IPS-15b (cell line): Measurements from ENCODE around the gene ZNF212.

Experiments used
- H3K27me3 ChIP-seq: one replicate; pipeline ENCODE4 v1.6.1; 2013; ENCODE audit warnings: low read length; ENCODE audit not compliant: control insufficient read depth, insufficient read depth
- H3K36me3 ChIP-seq: one replicate; pipeline ENCODE4 v1.6.1; 2013; ENCODE audit warnings: low read length; ENCODE audit not compliant: control insufficient read depth, insufficient read depth
- H3K4me1 ChIP-seq: one replicate; pipeline ENCODE4 v1.6.1; 2013; ENCODE audit warnings: mild to moderate bottlenecking, low read length; ENCODE audit not compliant: control insufficient read depth, insufficient read depth
- H3K4me3 ChIP-seq: one replicate; pipeline ENCODE4 v1.5.1; 2013; ENCODE audit warnings: low read depth, low read length
- H3K9ac ChIP-seq: one replicate; pipeline ENCODE4 v1.6.1; 2013; ENCODE audit warnings: low read depth, mild to moderate bottlenecking, low read length
- H3K9me3 ChIP-seq: one replicate; pipeline ENCODE4 v1.6.1; 2013; ENCODE audit warnings: mild to moderate bottlenecking, low read length; ENCODE audit not compliant: control insufficient read depth, insufficient read depth

Gene ZNF212

GRCh38 chr7:149292462-149292823, 53.0 kb downstream of the ZNF212 start:
- Histone ChIP-seq H3K4me3 (no peak overlapping the region), H3K4me1 (no peaks in the 10 kb centered on the region), H3K9ac (no peak overlapping the region), H3K27me3 (no peaks in the 10 kb centered on the region), H3K36me3 (peaks cover 2% of the 10 kb centered on the region), H3K9me3 (no peaks in the 10 kb centered on the region)

GRCh38 chr7:149293338-149293737, 53.9 kb downstream of the ZNF212 start:
- H3K9ac ChIP-seq = no peak overlapping the region
- no peak overlapping the region for H3K4me3 ChIP-seq
- no peaks in the 10 kb centered on the region for H3K9me3 ChIP-seq
- H3K36me3 ChIP-seq = no peaks in the 10 kb centered on the region
- no peaks in the 10 kb centered on the region for H3K4me1 ChIP-seq
- no peaks in the 10 kb centered on the region for H3K27me3 ChIP-seq

- Histone ChIP-seq H3K4me1 (no peaks in the 10 kb centered on the region), H3K9ac (no peak overlapping the region), H3K27me3 (no peaks in the 10 kb centered on the region), H3K36me3 (no peaks in the 10 kb centered on the region), H3K9me3 (peaks cover 3% of the 10 kb centered on the region), H3K4me3 (no peak overlapping the region)
Measured at GRCh38 chr7:149293946-149294633, 54.6 kb downstream of the ZNF212 start.

- no peak overlapping the region for H3K4me3 ChIP-seq
- no peaks in the 10 kb centered on the region for H3K4me1 ChIP-seq
- H3K9me3 ChIP-seq = peaks cover 3% of the 10 kb centered on the region
- H3K36me3 ChIP-seq = no peaks in the 10 kb centered on the region
- no peaks in the 10 kb centered on the region for H3K27me3 ChIP-seq
- no peak overlapping the region for H3K9ac ChIP-seq
Measured at GRCh38 chr7:149294634-149295480, 55.4 kb downstream of the ZNF212 start.

GRCh38 chr7:149295481-149295850, 56.0 kb downstream of the ZNF212 start:
- H3K9me3 ChIP-seq = peaks cover 3% of the 10 kb centered on the region
- H3K9ac ChIP-seq = no peak overlapping the region
- H3K27me3 ChIP-seq = no peaks in the 10 kb centered on the region
- H3K36me3 ChIP-seq = no peaks in the 10 kb centered on the region
- H3K4me3 ChIP-seq = no peak overlapping the region
- H3K4me1 ChIP-seq = no peaks in the 10 kb centered on the region

GRCh38 chr7:149296368-149296767, 56.9 kb downstream of the ZNF212 start:
- Histone ChIP-seq H3K9ac (no peak overlapping the region), H3K36me3 (no peaks in the 10 kb centered on the region), H3K4me1 (no peaks in the 10 kb centered on the region), H3K4me3 (no peak overlapping the region), H3K9me3 (peaks cover 3% of the 10 kb centered on the region), H3K27me3 (no peaks in the 10 kb centered on the region)

- H3K4me3 ChIP-seq = no peak overlapping the region
- H3K4me1 ChIP-seq = no peaks in the 10 kb centered on the region
- no peaks in the 10 kb centered on the region for H3K27me3 ChIP-seq
- H3K9me3 ChIP-seq = peaks cover 3% of the 10 kb centered on the region
- no peak overlapping the region for H3K9ac ChIP-seq
- no peaks in the 10 kb centered on the region for H3K36me3 ChIP-seq
Measured at GRCh38 chr7:149297034-149297755, 57.7 kb downstream of the ZNF212 start.

- Histone ChIP-seq H3K9me3 (peaks cover 3% of the 10 kb centered on the region), H3K4me3 (no peak overlapping the region), H3K36me3 (no peaks in the 10 kb centered on the region)
Measured at GRCh38 chr7:149300620-149301285, 61.3 kb downstream of the ZNF212 start.

GRCh38 chr7:149302222-149302621, 62.8 kb downstream of the ZNF212 start:
- no peaks in the 10 kb centered on the region for H3K27me3 ChIP-seq
- H3K9me3 ChIP-seq = peaks cover 3% of the 10 kb centered on the region
- no peaks in the 10 kb centered on the region for H3K36me3 ChIP-seq
- no peaks in the 10 kb centered on the region for H3K4me1 ChIP-seq
- H3K4me3 ChIP-seq = no peak overlapping the region
- no peak overlapping the region for H3K9ac ChIP-seq

More at GRCh38 chr7:149300620-149301285, 61.3 kb downstream of the ZNF212 start:
- Histone ChIP-seq H3K27me3 (no peaks in the 10 kb centered on the region), H3K9ac (no peak overlapping the region), H3K4me1 (no peaks in the 10 kb centered on the region)

GRCh38 chr7:149302865-149303264, 63.4 kb downstream of the ZNF212 start:
- Histone ChIP-seq H3K36me3 (no peaks in the 10 kb centered on the region), H3K9me3 (peaks cover 3% of the 10 kb centered on the region), H3K9ac (no peak overlapping the region), H3K4me1 (no peaks in the 10 kb centered on the region), H3K4me3 (no peak overlapping the region), H3K27me3 (no peaks in the 10 kb centered on the region)

- no peaks in the 10 kb centered on the region for H3K4me1 ChIP-seq
- no peaks in the 10 kb centered on the region for H3K27me3 ChIP-seq
- no peak overlapping the region for H3K9ac ChIP-seq
- no peaks in the 10 kb centered on the region for H3K36me3 ChIP-seq
- H3K9me3 ChIP-seq = no peaks in the 10 kb centered on the region
- H3K4me3 ChIP-seq = no peak overlapping the region
Measured at GRCh38 chr7:149304006-149304405, 64.6 kb downstream of the ZNF212 start.
